UCSD-AML1 (cell line): ENCODE measurements around the gene CLEC4G.
"Not testable (repeated sequence)": the region's sequence is repeated elsewhere in the genome, so short reads cannot be mapped to it uniquely, and the experiment has no call there.

Source experiments
- DNase-seq: peaks from one replicate; lab custom pipeline; 2025; ENCODE audit not compliant: unreplicated experiment; lab: John Stamatoyannopoulos, UW

CLEC4G gene, protein sequence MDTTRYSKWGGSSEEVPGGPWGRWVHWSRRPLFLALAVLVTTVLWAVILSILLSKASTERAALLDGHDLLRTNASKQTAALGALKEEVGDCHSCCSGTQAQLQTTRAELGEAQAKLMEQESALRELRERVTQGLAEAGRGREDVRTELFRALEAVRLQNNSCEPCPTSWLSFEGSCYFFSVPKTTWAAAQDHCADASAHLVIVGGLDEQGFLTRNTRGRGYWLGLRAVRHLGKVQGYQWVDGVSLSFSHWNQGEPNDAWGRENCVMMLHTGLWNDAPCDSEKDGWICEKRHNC

DNA sequence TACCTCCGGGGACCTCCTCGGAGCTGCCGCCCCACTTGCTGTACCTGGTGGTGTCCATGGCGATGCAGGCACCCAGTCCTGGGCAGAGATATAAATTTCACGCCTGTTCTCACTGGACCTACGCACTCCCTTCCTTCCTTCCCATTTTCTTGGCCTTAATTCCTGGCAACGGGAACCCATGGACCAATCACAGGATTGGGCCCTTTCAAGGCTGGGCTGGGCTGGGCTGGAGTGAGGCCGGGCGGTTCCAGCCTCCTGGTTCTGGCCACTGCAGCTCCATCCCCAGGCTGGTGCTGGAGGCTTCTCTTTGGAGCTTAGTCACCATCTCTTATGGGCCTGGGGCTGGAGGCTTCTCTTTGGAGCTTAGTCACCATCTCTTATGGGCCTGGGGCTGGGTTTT, at the start of gene CLEC4G:
TSS of gene CLEC4G (minus strand) at position 66 of the 400 bp plus-strand sequence. CDS start at position 58, 8 bp downstream.
- DNase-seq, result no peak

DNA sequence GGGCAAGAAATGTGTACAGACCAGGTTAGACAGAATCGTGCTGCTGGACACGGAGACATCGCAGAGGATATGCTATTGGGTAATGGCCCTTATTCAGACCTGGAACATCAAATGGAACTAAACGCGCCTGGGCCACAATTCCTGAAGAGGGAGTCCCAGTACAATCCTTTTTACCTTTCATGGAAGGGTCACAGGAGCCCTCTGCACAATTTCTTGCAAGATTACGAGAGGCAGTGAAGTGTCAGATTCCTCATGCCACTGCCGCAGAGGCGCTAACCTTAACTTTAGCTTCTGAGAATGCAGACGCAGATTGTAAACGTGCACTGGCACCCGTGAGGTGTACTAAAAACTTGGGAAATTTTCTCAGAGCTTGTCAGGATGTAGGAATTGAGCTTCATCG, 49.2 kb upstream of the CLEC4G start:
- DNase-seq, result no peak

DNA sequence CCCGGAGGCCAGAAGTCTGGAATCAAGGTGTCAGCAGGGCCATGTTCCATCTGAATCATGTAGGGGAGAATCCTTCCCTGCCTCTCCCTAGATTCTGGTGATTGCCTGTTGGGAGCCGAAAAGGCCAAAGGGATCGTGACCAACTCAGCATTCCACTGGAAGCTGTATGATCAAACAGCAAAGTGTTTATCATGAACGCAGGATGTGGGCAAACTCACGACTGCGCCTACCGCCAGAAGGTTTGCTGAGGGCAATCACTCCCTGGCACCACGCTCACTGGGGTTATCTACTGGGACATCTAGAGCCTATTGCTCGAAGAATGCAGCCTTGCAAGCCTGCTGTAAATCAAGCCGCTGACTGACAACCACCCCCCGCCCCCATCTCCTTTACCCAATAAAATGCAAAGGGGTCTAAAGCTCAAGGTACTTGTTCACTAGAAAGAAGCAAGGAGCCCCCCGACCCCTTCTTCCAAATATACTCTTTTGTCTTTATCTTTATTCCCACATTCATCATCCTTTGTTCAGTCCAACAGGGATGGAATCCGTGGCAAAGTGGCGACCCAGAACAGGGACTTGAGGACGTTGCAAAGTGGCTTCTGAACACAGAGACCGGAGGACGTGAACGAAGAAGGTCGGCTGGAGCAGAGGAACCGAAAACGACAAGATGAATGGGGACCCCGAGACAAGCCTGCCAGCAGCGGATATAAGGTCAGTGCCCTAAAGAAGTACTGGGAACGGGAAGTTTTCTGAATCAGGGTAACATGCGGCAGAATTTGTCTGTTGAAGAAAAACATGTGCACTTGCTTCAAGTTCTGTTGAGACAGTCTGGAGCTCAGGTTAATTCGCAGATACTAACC, 47.9 kb upstream of the CLEC4G start:
- DNase-seq, result no peak

DNA sequence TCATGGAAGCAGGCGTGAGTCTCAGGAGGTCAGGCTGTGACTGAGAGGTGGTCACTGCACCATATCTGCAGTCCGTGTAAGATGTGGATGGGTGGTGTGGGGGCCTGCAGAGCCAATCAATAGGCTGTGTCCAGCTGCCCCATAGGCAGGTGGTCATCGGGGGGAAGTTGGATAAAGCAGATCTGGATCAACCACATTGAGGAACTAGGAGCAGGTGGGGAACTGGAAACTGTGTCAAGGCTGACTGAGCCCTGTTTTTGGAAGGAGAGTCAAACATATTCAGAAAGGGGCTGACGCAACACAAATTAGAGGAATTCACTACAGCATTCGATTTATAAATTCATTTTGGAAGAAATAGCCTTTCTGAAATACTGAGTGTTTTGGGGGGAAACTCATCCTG, 46.2 kb upstream of the CLEC4G start:
- no peak for DNase-seq

DNA sequence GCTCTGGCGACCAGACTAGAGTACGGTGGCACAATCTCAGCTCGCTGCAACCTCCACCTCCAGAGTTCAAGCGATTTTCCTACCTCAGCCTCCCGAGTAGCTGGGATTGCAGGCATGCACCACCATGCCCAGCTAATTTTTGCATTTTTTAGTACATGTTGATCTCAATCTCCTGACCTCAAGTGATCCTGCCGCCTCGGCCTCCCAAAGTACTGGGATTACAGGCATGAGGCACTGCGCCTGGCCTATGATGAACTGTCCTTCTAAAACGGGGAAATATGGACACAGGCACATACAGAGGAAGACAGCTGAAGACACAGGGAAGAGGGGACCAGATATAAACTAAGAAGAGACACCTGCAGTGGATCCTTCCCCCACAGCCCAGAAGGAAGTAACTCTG, 43.9 kb upstream of the CLEC4G start:
- DNase-seq, result no peak

DNA sequence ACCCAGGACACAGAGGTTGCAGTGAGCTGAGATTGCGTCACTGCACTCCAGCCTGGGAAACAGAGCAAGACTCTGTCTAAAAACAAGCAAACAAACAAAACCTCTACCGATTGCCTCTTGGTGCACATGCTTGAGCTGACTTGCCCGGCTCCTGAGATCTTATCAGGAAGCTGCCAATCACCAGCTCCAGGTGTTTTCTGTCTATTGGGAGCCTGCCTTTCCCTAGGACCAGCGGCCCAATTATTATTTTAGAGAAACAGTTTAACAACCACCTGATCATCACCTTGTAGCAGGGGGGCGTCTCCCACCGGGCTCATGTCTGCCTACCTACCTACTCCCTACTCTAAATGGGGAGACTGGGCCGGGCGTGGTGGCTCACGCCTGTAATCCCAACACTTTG, 41.9 kb upstream of the CLEC4G start:
- no peak for DNase-seq

DNA sequence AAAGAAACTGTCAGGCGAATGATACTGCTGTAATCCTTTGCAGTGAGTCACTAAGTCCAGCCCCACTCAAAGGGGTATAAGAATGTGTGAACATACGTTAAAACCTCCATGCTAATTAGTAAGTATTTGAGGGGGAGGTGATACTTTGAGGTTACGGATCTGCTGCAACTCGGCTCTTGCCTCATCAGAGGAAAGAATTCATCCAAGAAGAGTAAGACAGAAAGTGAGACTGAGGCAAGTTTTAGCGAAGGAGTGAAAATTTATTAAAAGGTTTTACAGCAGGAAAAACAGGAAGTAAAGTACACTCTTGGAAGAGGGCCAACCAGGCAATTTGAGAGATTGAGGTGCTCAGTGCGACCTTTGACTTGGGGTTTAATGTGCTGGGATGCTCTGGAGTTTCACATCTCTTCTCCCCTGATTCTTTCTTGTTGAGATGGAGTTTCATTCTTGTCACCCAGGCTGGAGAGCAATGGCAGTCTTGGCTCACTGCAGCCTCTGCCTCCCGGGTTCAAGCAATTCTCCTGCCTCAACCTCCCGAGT, 40.9 kb upstream of the CLEC4G start:
- no peak for DNase-seq

DNA sequence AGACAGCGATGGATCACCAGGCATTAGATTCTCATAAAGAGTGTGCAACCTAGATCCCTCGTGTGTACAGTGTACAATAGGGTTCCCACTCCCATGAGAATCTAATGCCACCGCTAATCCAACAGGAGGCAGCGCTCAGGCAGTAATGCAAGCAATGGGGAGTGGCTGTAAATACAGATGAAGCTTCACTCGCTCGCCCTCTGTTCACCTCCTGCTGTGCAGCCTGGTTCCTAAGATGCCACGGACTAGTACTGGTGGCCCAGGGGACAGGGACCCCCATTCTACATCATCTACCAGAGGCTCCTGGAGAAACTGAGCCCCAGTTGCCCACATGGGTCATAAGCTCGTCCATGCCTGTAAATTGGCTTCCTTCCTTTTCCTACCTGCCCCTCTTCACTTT, 39.2 kb upstream of the CLEC4G start:
- no peak for DNase-seq

DNA sequence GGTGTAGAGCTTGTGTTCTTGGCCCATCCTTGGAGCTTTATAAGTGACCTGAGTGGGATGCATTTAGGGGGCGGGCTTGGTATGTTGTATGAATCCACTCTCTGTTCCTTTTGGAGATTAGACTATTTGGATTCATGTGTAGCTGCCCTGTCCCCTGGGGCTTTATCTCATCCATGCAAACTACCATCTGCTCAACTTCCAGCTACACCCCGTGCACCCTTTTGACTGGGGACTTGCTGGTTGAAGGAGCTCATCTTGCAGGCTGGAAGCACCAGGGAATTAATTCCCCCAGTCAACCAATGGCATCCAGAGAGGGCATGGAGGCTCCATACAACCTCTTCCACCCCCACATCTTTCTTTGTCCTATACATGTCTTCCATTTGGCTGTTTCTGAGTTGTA, 37.3 kb upstream of the CLEC4G start:
- no peak for DNase-seq

DNA sequence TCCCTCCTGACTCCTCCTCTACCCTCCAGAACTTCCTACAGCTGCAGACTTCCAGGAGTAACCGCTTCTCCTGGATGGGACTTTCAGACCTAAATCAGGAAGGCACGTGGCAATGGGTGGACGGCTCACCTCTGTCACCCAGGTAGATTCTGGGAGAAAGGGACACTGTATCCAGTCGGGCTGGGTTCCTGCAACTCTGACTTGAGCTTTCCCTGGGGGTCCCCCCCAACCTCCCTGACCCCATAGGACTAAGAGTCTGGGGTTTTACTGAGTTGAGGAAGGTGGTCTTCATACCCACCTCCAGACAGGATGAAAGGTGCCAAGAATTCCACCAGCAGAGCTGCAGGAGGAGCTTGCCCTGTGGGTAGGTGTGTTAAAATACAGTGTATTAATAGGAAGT, 35.6 kb upstream of the CLEC4G start:
- no peak for DNase-seq

DNA sequence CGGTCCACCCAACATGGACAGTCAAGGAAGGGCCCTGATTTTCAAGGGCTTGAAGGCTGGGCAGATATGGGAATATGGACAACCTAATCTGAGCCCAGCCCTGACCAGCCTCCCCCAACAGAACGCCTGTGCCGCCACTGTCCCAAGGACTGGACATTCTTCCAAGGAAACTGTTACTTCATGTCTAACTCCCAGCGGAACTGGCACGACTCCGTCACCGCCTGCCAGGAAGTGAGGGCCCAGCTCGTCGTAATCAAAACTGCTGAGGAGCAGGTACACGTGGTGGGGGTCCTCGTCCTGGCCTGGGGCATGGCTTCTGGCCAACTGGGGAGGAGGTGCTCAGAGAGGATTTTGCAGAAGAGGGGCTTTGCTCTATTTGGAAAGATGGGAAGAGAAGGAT, 34.6 kb upstream of the CLEC4G start:
- no peak for DNase-seq

DNA sequence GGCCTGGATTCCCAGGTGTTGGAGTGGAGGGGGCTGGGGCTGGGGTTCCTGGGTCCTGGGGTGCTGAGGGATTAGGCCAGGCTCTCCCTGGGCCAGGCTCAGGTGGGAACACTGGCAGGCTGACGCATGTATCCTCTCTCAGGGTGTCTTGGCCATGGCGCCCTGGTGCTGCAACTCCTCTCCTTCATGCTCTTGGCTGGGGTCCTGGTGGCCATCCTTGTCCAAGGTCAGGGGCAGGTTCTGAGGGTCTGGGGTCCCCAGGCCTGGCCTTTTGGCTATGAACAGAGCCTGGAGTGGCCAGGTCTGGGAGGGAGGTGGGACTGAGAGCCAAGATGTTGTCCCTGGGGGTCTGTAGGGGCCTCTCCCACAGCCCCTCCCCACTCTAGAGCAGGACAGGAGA, 33.1 kb upstream of the CLEC4G start:
- not testable (repeated sequence) for DNase-seq

DNA sequence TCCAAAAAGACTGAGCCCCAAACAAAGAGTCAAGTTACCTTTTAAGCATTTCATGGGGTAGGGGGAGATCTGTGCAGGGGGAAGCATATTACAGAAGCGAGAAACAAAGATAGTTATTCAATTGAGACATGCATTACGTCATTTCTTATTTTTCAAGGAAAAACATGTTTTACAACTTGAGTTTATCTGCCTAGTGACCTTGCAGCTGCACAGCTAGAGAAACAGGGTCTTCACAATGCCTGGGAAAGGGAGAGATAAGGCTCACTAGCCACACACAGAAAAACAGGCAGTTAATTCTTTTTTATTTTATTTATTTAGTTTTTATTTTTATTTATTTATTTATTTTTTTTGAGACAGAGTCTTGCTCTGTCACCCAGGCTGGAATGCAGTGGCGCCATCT, 32.2 kb upstream of the CLEC4G start:
- not testable (repeated sequence) for DNase-seq

DNA sequence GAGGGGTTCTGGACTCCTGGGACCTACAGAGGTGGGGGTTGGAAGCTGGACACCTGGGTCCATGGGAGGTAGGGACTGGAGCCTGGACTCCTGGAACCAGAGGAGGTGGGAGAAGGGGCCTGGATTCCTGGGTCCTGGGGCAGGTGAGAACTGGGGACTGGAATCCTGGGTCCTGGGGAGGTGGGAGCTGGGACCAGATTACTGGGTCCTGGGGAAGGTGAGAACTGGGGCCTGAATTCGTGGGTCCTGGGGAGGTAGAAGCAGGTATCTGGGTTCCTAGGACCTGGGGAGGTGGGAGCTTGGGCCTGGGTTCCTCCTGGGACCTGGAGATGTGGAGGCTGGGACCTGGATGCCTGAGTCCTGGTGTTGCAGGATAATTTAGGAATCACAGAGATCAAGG, 31.8 kb upstream of the CLEC4G start:
- DNase-seq, result no peak

DNA sequence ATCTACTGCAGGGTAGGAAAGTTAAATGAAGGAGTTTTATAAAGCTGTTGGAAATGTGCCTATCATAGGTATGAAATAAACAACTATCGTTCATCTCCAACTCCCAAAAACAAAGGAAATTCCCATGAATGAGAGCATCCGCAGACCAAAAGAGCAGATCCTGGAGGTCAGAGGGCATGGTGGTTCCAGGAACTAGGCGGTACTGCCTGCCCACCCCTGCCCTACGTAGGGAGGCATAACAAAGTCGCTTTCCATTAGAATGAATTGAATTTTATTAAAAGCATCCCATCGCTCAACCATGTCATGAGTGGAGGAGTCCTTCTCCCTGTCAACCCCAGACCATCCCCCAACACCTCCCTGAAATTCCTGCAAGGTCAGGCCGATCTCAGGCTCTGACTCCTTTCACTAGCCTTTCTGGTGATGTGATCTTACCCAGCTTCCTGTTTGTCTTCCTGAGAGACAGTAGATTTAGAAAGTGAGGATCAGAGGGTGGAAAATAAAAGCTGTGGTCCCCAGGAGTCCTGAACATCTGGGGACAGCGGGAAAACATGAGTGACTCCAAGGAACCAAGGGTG, 30.9 kb upstream of the CLEC4G start, which contains the start of gene CLEC4M:
TSS of gene CLEC4M (plus strand) at position 525 of the 575 bp plus-strand sequence. CDS start at position 549, 24 bp downstream.
- no peak for DNase-seq

DNA sequence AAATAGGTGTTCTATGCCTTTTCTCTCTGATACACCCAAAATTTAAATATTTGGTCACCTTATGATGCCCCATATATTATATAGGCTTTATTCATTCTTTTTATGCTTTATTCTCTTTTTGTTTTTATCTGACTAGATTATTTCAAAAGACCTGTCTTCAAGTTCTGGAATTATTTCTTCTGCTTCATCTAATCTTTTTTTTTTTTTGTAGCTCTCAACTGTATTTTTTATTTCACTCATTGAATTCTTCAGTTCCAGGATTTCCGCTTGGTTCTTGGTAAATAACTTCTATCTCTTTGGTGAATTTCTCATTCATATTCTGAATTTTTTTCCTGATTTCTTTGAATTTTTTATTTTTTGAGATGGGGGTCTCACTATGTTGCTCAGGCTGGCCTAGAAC, 27.2 kb upstream of the CLEC4G start:
- no peak for DNase-seq

DNA sequence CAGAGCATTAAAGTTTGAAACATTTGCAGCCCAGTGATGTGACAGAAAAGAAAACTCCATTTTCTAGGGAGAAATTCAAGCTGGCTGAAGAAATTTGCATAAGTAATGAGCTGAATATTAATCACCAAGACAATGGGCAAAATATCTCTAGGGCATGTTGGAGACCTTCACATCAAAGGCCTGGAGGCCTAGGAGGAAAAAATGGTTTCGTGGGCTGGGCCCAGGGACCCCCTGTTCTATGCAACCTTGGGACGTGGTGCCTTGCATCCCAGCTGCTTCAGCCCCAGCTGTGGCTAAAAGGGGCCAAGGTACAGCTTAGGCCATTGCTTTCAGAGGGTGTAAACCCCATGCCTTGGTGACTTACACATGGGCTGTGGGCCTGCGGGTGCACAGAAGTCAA, 25.4 kb upstream of the CLEC4G start:
- no peak for DNase-seq

DNA sequence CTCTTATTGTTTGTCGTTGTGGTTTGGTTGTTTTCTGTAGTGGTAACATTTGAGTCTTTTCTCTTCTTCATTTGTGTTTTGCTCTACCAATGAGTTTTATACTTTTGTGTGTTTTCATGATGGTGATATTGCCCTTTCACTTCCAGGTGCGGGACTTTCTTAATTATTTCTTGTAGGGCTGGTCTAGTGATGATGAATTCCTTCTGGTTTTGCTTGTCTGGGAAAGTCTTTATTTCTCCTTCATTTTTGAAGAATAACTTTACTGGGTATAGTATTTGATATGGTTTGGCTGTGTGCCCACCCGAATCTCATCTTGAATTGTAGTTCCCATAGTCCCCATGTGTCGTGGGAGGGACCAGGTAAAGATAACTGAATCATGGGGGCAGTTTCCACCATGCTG, 24.3 kb upstream of the CLEC4G start:
- DNase-seq, result no peak

DNA sequence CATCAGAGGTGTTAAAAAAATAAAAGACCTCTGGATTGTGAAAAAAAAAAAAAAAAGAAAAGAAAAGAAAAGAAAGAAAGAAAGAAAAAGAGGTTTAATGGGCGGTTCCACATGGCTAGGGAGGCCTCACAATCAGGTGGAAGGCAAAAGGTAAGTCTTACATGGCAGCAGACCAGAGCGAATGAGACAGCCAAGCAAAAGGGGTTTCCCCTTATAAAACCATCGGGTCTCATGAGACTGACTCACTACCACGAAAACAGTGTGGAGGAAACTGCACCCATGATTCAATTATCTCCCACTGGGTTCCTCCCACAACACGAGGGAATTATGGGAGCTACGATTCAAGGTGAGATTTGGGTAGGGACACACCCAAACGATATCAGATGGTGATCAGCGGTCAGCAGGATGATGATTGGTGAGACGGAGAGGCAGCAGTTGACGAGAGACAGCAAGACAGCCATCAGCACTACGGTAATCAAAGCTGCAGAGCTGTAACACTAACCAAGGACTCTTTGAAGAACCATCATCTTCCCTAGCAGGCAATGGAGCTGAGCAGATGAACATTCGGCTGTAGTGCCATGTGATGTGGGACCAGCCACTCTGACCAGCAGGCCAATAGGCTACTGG, 19.4 kb upstream of the CLEC4G start:
- DNase-seq, result no peak

DNA sequence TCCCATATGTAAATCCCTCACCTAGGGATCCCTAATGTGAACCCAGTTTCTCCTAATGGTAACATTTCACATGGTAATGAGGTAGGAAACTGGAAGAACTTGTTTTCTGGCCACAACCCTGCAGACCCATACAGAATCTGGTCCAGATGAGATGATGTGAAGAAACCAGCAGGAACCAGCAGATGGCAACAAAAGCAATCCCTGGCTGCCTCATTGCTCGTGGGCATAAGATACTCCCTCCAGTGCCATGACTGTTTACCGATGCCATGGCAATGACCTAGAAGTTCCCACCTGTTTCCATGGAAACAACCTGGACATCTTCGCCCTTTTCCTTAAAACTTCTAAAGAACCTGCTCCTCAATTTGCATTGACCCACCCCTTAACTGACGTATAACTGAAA, 16.8 kb upstream of the CLEC4G start:
- DNase-seq, result no peak

DNA sequence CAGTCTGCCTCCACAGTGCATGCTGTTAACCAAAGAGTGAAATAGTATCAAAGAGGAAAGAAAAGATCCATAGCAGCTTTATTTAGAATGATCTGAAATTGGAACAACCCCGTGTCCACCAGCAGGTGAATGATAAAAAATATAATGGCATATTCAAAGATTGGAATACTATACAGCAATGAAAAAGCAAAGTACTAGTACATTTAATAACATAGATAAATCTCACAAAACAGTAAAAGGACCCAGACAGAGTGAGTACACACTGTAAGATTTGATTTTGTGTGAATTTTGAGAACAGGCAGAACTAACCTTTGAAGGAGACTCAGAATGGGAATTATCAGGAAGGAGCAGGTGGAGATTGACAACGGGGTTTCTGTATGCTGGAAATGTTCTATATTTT, 16.3 kb upstream of the CLEC4G start:
- DNase-seq, result no peak
